ENCODE results near the gene ALOX15.
"Not testable (repeated sequence)": the region's sequence is repeated elsewhere in the genome, so short reads cannot be mapped to it uniquely, and the experiment has no call there.

The ALOX15 gene, protein sequence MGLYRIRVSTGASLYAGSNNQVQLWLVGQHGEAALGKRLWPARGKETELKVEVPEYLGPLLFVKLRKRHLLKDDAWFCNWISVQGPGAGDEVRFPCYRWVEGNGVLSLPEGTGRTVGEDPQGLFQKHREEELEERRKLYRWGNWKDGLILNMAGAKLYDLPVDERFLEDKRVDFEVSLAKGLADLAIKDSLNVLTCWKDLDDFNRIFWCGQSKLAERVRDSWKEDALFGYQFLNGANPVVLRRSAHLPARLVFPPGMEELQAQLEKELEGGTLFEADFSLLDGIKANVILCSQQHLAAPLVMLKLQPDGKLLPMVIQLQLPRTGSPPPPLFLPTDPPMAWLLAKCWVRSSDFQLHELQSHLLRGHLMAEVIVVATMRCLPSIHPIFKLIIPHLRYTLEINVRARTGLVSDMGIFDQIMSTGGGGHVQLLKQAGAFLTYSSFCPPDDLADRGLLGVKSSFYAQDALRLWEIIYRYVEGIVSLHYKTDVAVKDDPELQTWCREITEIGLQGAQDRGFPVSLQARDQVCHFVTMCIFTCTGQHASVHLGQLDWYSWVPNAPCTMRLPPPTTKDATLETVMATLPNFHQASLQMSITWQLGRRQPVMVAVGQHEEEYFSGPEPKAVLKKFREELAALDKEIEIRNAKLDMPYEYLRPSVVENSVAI

DNA sequence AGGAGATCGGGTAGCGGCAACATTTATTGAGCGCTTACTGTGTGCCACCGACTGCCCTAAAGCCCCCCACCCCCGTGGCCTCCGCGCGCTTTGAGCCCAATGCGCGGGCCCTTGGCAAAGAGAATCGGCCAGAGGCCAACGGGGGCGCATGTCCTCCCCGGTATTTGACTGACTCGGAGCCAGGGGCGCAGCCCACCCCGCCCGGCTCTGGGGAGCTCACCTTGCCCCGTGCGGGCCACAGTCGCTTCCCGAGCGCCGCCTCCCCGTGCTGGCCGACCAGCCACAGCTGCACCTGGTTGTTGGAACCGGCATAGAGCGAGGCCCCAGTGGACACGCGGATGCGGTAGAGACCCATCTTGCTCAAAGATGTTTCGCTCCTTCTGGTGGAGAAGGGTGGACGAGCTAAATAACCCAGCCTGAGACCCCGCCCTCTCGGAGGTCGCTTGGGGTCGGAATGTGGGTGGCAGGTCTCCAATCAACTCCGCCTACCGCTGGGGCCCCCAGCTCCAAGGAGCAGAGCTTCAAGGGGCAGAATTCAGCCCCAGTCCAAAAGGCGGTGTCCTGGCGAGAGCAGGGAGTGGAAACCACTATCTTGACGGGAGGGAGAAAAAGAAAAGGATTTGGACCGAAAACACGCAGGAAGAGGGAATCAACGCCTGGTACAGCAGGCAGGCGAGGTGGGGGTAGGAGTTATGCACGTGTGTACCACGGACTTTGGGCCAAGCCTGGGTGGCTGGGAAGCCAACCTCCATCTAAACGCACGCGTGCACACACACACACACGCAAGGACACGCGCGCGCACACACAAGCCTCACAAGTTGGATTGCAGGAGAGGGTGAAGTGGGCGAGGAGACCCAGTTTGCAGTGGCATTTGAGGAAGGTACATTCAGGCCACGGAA, at the start of gene ALOX15:
Gene ALOX15 (minus strand): TSS at position 382 of the 899 bp plus-strand sequence. CDS start 27 bp downstream, at position 355.
- no peak for DNase-seq

DNA sequence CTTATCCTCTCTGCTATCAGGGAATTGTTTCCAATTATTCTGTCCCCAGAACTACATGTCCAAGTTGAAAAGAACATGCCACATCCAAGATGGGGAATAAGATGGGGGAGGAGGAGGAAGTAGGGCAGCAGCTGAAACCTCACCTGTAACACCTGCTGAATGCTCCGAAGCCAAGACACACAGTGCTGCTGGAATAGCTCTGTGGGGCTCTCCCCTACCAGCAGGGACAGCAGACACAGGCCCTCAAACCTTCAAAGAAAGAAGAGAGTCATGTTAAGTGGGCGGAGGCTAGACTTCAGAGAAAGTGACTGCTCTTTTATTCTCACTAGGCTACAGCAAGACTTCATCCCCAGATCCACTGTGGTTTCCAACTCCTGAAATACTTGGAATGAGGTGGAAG, 49.3 kb upstream of the ALOX15 start:
- no peak for DNase-seq

DNA sequence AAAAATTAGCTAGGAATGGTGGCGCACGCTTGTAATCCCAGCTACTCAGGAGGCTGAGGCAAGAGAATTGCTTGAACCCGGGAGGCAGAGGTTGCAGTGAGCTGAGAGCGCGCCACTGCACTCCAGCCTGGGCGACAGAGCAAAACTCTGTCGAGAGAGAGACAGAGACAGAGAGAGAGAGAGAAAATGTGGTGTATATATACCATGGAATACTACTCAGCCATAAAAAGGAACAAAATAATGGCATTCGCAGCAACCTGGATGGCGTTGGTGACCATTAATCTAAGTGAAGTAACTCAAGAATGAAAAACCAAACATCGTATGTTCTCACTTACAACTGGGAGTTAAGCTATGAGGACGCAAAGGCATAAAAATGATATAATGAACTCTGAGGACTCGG, 48.4 kb upstream of the ALOX15 start:
- not testable (repeated sequence) for DNase-seq

DNA sequence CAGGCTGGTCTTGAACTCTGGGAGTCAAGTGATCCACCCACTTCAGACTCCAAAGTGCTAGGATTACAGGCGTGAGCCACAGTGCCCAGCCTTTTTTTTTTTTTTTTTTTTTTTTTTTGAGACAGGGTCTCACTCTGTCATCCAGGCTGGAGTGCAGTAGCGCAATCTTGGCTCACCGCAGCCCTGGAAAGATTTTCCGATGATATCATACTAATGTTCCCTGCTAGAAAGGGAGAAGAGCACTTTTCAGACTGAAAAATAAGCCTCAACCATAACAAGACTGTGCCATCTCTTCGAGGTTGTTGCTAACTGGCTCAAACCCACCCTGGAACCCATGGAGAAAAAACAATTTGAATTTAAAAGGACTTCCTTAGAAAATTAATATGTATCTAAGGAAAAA, 42.3 kb upstream of the ALOX15 start:
- not testable (repeated sequence) for DNase-seq

DNA sequence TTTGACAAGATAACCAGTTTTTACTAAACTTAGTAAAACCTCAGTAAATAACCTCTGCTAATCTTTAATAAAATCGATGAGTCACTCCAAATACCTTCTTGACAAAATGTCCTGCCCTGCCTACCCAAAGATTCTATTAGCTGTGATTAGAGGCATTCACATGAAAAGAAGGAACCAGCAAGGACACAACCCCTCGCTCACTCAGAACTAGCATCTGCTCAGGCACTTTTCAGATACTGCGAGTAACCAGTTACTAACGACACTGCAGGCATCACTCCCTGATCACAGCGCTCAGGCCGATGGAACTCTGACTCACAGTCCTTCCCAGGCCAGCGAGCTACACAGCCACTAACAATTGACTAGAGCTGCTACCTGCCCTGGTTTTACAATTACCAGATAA, 38.2 kb upstream of the ALOX15 start:
- DNase-seq: no peak

DNA sequence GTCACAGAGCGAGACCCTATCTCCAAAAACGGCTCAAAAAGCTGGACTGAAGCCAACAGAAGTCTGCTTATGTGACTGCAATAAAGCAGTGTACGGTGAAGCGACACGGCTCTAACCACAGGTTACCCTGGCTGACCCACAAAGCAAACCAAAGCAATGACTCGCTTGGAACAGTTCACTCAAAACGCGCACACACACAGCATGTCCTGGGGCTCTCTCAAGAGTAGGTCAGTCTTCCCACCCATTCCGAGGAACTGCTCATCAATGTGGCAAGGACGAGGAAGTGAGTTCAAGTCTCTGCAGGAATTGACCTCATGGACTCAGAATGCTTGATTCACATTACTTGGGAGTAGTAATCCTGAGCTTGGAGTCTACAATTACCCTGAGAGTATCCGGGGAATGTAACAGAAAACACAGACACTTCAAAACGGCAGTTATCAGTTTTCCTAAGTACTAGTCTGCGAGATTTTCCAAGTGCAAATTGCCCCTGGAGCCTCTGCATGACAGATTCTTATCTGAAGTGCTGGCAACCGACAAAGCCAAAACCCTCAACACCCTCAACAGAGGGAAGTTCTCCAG, 37.1 kb upstream of the ALOX15 start:
- DNase-seq: no peak

DNA sequence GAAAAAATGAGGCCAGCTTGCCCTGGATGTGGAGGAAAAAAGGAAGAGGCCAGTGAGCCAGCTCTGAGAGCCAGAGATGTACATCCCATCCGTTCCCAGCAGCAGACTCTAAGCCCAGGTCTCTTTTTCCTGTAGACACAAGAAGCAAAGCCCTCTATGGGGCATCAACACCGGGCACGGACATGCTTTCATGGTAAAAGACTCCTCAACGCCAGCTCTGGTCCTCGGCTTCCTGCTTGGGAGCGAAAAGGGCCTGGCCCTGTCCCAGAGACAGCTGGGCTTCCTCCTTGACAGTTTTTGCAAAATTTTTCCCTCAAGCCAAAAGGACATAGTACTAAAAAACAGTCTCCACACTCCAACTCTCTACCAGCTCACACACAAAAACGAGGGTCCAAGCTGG, 35.3 kb upstream of the ALOX15 start:
- no peak for DNase-seq

DNA sequence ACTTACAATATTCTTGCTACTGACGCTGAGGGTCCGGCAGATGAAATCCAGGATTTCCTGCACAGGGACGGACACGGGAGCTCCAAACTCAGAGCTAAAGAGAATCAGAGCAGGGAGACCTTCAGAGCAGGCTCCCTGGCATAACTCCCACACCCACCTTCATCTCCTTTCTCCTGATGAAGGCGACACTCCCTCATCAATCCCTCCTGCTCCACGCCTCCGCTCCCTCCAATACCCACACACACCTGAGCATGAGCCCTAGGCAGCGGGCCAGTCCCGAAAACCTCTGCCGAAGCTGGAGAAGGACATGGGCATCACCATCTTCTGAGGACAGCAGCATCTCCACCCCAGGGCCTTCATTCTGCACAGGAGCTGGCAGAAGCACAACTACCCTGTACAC, 34.3 kb upstream of the ALOX15 start:
- no peak for DNase-seq

DNA sequence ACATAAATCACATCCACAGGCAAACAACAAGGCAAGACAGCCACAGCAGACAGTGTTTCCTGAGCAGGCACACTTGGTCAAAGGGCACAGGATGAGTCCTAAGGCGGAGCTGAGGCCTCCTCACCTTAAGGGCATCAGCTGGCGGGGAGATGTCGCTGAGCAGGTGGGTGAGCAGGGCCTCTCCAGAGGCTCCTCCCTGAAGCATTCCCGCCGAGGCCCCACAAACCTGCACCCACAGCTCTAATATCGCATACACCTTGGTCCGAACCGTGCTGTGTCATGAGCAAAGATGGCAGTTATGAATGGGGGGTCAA, 33.2 kb upstream of the ALOX15 start:
- DNase-seq: no peak

DNA sequence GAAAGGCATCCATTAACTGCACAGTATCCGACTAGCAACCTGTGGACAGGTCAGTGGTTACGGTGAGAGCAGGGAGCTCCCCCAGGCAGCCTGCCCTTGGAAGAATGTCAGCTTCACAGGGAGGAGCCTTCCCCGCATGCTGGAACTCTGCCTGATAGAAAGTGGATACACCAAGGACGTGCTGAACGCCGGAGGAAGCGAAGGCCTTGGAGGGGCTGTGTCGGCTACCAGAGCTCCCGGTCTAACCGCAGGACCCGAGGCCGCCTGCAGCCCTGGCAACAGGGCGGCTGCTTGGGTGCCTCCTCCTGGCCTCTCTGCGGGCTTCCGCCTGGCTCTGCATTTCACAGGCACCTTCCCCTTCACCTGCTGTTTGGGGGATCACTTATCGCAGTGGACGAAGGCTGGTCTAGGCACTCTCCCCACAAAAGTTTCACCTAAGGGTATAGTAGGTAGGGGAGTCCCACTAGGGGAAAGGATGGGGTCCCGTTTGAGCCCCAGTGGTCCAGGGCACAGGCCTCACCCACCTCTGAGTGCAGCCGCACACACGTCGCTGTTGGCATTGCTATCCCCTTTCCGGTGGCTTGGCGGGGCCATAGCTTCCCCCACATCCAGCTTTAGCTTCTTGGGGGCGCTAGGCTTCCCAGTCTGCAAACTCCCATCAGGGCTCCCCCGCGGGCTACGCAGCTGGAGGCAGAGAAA, 32.7 kb upstream of the ALOX15 start:
- DNase-seq: no peak

DNA sequence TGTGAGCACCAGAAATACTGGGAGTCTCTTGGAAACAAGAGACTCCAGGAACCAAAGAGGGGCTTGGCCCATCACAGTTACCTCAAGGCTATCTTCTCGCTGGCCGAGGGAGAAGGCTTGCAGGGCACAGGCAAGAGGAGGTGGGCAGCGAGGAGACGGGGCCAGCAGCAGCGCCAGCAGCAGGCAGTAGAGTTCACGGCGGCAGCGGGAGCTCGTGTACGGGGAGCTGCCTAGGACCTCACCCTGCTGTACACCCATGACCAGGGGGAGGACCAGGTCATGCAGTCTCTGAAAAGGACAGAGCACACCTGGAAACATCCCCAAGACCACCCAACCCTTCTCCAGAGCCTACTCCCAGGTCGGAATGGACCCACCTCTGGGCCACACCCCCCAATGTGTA, 31.7 kb upstream of the ALOX15 start:
- no peak for DNase-seq

DNA sequence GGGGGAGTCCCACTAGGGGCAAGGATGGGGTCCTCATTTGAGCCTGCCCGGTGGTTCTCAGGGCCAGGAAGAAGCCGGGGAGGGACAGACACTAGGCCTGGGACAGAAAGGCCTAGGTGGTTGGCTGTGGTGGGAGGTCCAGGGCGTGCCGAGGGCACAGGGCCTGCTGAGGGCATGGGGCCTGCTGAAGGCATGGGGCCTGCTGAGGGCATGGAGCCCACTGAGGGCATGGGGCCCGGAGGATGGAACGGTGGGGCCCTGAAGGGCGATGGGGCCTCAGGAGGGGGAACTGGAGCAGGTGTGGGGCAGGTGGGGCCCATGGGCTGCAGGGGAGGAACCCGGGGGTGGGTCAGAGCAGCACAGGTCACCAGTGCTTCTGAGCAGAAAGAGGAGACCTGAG, 31.3 kb upstream of the ALOX15 start:
- no peak for DNase-seq

DNA sequence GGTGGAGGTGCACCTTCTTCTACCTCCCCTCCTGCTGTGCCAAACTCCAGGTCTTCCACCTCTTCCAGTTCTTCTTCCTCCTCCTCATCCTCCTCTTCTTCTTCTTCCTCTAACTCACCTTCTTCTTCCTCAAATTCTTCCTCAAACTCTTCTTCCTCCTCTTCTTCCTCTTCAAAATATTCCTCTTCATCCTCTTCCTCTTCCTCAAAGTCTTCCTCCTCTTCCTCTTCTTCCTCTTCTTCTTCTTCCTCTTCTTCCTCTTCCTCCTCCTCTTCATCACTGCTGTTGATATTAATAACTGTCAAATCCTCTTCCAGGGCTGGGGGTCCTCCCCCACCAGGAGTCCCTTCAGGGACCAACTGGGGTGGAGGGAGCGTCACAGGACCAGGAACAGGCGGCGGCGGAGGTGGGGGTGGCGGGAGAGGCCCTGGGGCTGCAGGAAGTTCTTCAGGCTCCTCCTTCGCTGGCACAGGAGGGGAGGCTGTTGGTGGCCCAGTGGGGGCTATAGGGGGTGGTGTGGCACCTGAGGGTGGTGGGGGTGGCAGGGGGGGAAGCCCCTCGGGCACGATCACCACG, 30.7 kb upstream of the ALOX15 start:
- DNase-seq: no peak

DNA sequence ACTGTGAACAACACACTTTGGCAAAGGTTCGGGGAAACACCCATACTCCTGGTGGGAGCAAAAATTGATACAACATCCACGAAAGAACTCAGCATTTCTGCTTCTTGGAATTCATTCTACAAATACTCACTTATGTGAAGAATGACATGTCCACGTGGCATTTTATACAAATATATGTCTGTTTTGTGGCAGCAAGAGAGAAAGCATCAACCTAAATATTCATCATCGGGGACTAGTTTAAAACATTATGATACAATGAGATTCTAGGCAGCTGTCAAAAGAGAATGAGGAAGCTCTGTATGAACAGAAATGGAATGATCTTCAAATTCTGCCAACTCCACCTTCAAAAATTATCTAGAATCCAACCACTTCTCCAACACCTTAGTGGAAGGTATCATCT, 25.7 kb upstream of the ALOX15 start:
- DNase-seq: no peak

DNA sequence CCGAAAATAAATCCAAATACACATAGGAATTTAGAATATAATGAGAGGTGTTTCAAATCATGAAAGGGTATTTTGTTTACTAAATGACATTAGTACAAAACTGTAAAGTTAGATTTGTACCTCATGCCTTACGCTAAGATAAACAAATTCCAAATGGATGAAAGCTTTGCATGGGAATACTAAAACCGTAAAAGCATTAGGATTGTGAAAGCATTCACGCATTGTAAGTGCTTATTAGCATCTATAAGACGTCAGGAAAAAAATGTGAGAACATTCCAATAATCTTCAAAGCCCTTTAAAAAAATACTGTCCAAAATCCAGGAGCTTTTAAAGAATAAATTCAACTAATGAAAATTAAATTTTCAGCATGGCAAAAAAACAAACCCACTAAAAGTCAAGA, 24.8 kb upstream of the ALOX15 start:
- DNase-seq: no peak

DNA sequence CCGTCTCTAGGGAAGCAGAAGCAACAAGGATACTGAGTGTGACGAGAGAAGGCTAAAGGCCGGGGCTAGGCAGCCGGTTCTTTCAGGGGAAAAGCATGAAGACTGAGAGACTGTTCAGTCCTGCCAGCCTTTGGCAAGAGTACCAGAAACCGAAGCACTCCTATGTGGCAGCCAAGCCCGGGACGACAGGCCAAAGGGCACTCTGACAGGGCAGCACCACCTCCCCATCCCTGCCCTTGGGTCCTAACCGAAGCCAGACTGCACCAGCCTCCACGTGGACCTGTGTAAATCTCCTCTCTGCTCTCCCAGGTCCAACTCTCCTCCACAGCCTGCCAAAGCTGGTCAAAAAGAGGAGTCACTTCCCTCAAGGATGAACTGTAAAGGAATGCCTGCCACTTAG, 23.5 kb upstream of the ALOX15 start:
- no peak for DNase-seq

DNA sequence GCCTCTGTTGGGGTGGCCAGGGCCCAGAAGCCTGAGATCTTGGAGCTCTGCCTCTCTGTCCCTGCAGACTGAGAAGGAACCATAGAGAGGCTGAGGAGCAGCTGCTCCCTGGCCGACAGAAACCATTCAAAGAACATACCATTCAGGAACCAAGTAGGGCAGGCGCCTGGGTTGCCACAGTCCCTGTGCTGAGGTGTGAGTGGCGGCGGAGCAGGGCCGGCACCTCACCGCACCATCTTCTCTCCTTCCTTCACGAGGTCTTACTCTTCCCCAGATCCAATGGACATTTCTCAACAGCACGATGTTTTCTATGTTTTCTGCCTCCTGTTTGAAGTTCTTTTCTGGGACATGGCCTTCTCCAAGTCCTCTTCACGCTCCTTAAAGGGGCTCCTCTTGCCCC, 22.8 kb upstream of the ALOX15 start:
- no peak for DNase-seq

DNA sequence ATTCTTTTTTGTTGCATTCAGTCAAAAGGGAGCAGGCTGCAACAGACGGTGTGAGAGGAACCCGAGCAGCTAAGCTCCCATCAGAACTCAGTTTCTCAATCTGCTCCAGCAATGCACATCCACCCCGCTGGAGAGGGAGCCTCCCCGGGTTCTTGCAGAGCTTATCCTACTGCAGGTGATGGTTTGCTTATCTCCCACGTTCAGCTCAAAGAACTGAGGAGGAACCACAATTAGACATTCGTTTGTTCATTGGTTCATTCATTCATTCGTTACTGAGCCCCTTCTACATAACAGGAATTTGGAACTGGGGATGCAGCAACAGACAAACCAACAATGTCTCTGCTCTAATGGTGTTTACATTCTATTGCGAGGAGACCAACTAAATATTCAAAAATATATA, 22.2 kb upstream of the ALOX15 start:
- no peak for DNase-seq

DNA sequence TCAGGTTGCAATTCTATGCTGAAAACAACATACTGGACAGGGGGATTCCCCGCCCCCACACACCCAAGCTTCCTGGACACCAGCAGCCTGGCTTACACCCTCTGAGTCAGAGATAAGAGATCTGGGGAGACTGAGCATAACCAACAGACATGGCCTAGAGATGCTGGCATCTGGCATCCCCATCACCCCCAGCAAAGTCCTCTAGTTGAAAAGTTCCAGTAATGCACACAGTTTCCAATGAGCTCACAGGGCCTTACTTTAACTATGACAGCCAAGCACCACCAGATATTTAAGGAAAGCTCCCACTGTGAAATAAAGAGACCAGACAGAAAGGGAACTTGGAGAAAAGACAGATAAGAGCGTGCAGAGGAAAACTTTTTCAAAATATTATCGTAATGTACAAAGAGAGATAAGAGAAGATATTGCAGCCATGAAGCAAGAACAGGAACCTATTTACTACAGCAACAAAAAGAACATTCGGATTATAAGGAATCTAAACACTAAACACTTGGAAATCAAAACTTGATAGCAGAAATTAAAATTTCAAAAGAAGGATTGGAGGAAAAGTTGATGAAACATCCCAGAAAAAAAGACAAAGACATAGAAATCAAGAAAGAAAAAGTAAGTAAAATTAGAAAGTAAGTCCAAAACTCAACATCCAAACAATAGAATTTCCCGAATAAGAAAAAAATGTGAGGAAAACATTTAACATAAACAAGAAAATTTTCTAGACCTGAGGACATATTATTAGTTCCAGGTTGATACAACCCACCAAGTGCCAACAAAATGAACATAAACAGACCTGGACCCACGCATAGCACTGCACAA, 17.2 kb upstream of the ALOX15 start:
- no peak for DNase-seq

DNA sequence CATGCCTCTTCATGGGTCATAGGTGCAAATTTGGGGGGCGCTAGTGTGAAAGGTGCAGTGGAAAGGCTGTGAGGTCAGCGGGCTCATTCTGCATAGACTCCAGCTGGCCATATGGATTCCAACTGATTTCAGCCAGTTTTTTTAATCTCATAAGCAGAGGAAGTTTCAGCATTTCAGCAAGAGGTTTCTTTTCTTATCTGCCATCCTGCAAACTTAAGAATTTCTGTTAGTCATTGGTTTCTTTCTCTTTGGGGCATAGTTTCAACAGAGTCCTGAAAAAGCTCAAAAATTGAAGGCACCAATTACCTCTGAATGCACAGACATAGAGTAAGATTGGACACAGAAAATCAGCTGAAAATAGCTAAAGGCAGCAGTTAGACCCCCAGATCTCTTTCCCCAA, 16.2 kb upstream of the ALOX15 start:
- no peak for DNase-seq

DNA sequence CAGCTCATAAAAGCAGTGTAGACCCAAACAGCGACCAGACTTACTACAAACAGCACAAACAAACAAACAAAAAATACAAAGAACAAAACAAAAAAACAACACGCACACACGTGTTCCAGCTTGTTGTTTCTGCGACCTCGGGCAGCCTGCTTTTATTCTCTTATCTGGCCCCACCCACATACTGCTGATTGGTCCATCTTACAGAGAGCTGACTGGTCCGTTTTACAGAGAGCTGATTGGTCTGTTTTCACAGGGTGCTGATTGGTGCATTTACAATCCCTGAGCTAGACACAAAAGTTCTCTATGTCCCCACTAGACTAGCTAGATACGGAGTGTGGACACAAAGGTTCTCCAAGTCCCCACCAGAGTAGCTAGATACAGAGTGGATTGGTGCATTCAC, 14.5 kb upstream of the ALOX15 start:
- not testable (repeated sequence) for DNase-seq
